Stimulated activated CD8-positive, alpha-beta memory T cell treated with anti-CD3 and anti-CD28 coated beads, Interleukin-2, amount 100 ng/mL, for 1 hour (primary cell): ENCODE results near the gene UBASH3B.
A peak's percentile ranks its signal among the peaks of the same experiment; 100 is the strongest.
"Not testable (repeated sequence)": the region's sequence is repeated elsewhere in the genome, so short reads cannot be mapped to it uniquely, and the experiment has no call there.

Experiments
- DNase-seq, 2 donors: peaks; one replicate each; pipeline ENCODE4 v3.0.0-alpha.2; 2020; ENCODE audit warnings: low read depth in 2 of 2

The UBASH3B gene

GRCh38 chr11:122707901-122708300, 52.4 kb downstream of the UBASH3B start:
- no peak for DNase-seq

- DNase-seq = no peak
Measured at GRCh38 chr11:122709039-122709760, 53.7 kb downstream of the UBASH3B start.

DNA sequence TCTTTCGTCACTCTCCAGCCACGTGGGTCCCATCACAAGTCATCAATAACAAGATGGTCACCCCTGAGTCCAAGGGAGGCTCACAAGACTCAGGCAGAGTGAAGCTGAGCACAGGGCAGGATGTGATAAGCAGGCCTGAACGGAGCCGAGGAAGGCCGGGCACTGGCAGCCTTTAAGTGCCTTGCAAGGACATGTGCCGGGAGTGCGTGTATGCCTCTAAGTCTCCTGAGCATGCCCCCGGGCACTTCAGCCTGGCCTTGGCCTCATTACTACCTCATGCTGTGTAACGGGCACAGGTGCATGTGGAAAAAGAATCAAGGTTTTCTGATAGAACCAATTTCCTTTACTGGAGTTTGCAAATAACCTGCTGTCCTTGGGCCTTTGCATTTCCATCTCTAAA, 55.8 kb downstream of the UBASH3B start:
- DNase-seq = no peak

- no peak for DNase-seq
Measured at GRCh38 chr11:122711831-122712381, 56.4 kb downstream of the UBASH3B start.

GRCh38 chr11:122714004-122714403, 58.5 kb downstream of the UBASH3B start:
- DNase-seq = no peak

- no peak for DNase-seq
Measured at GRCh38 chr11:122714484-122714883, 59.0 kb downstream of the UBASH3B start.

- no peak for DNase-seq
Measured at GRCh38 chr11:122715548-122716440, 60.3 kb downstream of the UBASH3B start.

DNA sequence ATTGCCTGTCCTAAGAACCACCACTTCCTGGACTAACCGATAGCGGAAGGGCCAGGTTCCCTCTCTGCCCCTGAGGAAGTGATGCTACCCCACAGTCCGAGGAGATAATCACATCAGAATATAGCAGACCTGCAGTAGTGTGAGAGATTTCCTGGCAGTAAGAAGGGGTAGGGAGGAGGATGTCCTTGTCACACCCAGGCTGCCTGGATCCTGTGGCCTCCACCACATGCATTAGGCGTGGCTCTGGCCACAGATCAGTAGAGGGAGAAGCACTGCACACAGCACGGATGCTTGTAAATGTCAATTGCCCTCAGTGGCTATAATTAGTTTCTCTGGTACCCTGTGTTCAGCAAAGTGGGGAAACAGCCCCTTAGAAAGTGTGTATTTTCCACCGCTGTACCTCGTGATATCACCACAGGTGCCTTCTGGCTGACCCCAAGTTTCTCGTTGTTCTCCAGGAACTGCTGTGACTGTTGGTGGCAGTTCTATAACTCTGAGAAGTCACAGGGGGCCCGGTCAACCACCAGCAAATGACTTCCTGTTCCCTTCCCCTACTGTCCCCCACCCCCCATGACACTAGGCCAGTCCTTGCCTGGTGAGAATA, 61.8 kb downstream of the UBASH3B start:
- peak; percentile 17 to 23 for DNase-seq

GRCh38 chr11:122720107-122720881, 64.8 kb downstream of the UBASH3B start:
- DNase-seq = no peak

DNA sequence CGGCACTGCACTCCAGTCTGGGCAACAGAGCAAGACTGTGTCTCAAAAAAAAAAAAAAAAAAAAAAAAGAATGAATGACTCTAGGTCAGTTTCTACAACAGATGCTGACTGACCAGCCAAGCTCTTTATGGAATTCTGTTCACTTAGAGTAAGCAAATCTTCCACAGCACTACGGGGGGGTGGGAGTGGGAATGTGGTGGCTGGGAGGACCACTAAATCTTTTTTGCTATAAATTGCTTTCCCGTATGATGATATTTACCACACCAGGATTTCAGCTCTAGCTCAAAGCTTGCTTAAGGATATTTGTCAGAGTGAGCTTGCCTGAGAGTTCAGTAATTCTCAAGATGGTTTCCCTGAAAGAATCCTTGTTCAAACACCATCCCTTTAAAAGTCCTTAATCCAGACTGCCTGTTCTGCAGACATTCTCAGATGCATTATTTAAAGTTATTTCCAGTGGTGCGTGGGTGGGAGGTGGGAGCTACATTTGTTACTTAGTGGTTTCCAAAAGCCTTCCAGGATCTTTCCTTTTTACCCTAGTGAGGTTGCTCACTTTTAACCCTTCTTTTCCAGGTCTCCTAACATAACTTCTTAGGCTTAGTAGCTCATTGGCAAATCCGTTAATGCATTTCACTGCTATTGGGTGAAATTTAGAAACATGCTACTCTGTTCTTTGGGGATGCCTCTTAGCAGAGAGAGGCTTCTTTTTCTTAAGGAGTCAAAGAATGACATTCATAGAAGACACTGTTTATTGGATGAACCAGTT, 65.9 kb downstream of the UBASH3B start:
- no peak for DNase-seq

- DNase-seq = no peak
Measured at GRCh38 chr11:122721964-122722266, 66.4 kb downstream of the UBASH3B start.

DNA sequence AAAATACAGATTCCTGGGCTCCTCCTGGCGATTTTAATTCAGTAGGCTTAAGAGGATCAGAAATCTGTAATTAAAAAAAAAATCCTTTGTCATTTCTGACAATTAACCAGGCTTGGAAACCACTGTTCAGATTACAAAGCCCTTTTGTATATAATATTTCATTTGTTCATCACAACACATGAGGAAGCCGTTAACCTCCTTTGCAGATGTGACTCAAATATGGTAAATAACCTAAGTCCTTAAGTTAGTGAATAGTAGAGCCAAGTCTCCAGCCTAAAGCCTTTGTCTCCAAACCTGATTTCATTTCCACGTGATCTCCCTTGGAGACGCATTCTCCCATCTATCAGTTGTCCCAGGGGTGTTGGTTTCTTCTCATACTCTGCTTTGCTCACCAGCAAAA, 67.6 kb downstream of the UBASH3B start:
- no peak for DNase-seq

GRCh38 chr11:122723576-122723975, 68.1 kb downstream of the UBASH3B start:
- no peak for DNase-seq

- DNase-seq = no peak
Measured at GRCh38 chr11:122724520-122724919, 69.0 kb downstream of the UBASH3B start.

GRCh38 chr11:122726028-122726427, 70.5 kb downstream of the UBASH3B start:
- DNase-seq = no peak

- DNase-seq = no peak
Measured at GRCh38 chr11:122727101-122727929, 71.8 kb downstream of the UBASH3B start.

GRCh38 chr11:122728561-122728960, 73.0 kb downstream of the UBASH3B start:
- no peak for DNase-seq

GRCh38 chr11:122729139-122729538, 73.6 kb downstream of the UBASH3B start:
- DNase-seq = no peak

DNA sequence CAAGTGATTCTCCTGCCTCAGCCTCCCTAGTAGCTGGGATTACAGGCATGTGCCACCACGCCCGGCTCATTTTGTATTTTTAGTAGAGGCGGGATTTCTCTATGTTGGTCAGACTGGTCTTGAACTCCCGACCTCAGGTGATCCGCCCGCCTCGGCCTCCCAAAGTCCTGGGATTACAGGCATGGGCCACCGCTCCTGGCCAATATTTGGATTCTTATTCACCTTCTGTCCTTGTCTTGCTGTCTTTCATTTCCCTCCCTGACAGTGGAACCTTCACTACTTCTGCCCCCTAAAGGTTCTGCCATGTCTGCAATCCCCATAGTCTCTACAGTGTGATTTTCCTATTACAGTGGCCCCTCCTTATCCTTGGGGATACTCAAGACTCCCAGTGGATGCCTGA, 75.2 kb downstream of the UBASH3B start:
- DNase-seq = not testable (repeated sequence)

GRCh38 chr11:122731500-122731913, 76.0 kb downstream of the UBASH3B start:
- no peak for DNase-seq
